GM21360 (cell line): ENCODE measurements around the gene POLR3F.
"Not testable (repeated sequence)": the region's sequence is repeated elsewhere in the genome, so short reads cannot be mapped to it uniquely, and the experiment has no call there.

ENCODE experiments used
- ATAC-seq: cut with Tn5 transposase; IDR thresholded peaks from one replicate; pipeline ENCODE4 v1.9.1; 2021; ENCODE audit warnings: mild to moderate bottlenecking, moderate library complexity; ENCODE audit not compliant: unreplicated experiment

POLR3F gene

GRCh38 chr20:18504479-18505060 lies 37.4 kb downstream of the POLR3F start:
- no peak for ATAC-seq

- ATAC-seq: no peak
Measured at GRCh38 chr20:18506744-18507143, 39.6 kb downstream of the POLR3F start.

GRCh38 chr20:18507218-18508191 lies 40.3 kb downstream of the POLR3F start, which contains the start of gene SEC23B:
SEC23B (plus strand) TSS chr20:18507940; CDS start chr20:18510836, 2,896 bp downstream.
- ATAC-seq: peak; percentile 96

DNA sequence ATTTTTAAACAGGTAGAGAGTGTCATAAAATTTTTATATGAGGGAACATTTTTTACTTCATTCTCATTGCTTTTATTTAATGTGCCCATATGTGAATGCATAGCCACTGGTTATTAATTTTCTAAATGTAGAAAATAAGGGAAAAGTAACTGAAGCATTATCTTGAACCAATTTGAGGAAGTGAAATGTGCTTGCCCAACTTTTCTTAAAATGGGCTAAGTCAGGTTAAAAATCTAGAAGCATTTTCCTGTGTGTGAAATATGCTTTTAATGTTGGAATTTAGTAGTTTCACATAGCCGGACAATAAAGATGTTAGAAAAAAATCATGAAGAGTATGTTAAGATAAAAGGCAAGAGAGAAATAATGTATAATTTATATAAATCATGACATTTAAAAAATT lies 44.4 kb downstream of the POLR3F start:
- no peak for ATAC-seq

GRCh38 chr20:18513208-18513607 lies 46.0 kb downstream of the POLR3F start:
- no peak for ATAC-seq

GRCh38 chr20:18514127-18514526 lies 46.9 kb downstream of the POLR3F start:
- ATAC-seq: no peak

DNA sequence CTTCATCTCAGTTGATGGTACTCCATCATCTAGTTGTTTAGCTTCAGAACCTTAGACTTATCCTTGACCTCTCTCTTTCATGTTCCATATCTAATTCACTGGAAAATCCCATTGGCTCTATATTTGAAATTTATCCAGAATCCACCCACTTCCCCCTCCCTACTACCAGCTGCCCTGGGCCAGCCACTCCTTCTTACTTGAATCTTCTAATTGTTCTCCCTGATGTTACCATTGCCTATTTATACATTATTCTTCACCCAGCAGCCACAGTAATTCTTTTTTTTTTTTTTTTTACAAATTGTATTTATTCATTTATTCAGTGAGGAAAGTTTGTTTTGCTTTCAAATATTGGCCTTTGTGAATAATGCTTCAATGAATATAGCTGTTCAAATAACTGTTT lies 48.8 kb downstream of the POLR3F start:
- ATAC-seq: no peak

- not testable (repeated sequence) for ATAC-seq
Measured at GRCh38 chr20:18522066-18522465, 54.9 kb downstream of the POLR3F start.

- ATAC-seq: no peak
Measured at GRCh38 chr20:18523066-18523465, 55.9 kb downstream of the POLR3F start.

DNA sequence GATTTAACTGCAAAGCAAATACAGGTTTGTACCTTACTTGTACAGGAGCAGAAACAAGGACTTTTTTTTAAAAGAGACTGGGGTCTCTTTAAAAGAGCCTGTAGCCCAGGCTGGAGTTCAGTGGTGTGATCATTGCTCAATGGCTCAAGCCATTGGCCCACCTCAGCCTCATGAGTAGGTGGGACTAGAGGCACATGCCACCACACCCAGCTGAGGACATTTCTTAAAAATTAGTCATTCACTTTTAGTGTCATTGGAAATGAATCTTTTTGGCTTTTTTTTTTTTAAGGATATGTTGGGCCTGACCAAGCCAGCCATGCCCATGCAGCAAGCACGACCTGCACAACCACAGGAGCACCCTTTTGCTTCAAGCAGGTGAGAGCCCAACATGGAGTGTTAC lies 57.5 kb downstream of the POLR3F start:
- no peak for ATAC-seq

DNA sequence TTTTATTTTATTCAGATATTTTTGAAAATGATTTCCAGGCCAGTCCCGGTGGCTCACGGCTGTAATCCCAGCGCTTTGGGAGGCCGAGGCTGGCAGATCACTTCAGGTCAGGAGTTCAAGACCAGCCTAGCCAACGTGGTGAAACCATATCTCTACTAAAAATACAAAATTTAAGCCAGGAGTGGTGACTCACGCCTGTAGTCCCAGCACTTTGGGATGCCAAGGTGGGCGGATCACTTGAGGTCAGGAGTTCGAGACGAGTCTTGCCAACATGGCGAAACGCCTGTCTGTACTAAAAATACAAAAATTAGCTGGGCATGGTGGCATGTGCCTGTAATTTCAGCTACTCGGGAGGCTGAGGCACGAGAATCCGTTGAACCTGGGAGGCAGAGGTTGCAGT lies 59.6 kb downstream of the POLR3F start:
- not testable (repeated sequence) for ATAC-seq

GRCh38 chr20:18527339-18527738 lies 60.1 kb downstream of the POLR3F start:
- no peak for ATAC-seq

DNA sequence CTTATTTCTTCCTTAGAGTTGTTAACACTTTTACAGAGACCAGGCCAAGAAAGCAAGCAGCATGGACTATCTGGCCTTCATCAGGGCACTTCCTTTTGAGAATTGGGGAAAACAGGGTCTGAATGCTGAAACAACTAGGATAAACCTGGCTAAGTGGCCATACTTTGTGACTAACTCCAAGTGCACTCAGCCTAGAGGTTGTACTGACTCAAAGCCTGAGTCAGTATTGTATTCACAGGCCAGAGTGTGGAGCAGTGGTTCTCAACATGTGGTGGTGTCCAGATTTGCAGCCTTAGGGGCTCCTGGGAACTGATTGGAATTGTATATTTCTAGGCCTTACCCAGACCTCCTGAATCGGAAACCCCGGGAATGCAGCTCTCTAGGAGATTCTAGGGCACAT lies 60.6 kb downstream of the POLR3F start:
- no peak for ATAC-seq

GRCh38 chr20:18529041-18529440 lies 61.9 kb downstream of the POLR3F start:
- ATAC-seq: no peak

- no peak for ATAC-seq
Measured at GRCh38 chr20:18532626-18533025, 65.4 kb downstream of the POLR3F start.

GRCh38 chr20:18533491-18533890 lies 66.3 kb downstream of the POLR3F start:
- ATAC-seq: no peak

DNA sequence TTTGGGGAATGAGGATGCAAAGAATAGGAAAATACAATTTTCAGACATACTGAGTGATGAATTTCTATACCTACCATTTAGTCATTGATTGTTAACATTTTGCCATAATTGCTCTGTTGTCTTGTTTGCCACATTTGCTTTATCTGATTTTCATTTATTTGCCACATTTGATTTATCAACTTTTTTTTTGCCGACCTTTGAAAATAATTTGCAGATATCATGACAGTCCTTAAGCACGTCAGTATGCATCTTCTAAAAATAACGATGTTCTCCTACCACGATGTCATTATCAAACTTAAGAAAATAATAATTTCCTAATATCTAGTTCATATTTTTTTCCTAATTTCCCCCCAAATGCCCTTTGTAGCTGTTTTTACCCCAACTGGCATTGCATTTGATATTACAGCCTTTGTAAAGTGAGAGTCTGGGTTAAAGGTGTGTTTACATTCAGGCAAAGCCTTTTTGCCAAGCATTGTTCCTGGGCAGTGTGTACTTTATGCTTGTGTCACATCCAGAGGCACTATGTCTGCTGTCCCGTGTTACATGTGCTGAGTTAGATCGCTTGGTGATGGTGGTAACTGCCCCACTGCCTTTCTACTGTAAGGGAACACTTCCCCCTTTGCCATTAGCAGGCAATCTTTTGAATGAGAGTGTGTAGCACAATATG lies 66.9 kb downstream of the POLR3F start:
- ATAC-seq: no peak
